Ovary (tissue), 9 donors: ENCODE data around the gene TPRG1L. TPM values are rescaled to one million over a fixed set of nuclear protein-coding genes. Genes with fewer than 3 reads are reported as not detected.
A peak's percentile ranks its signal among the peaks of the same experiment; 100 is the strongest.

Source experiments
- DNase-seq, 5 donors: peaks; one replicate each; pipeline ENCODE4 v3.0.0-alpha.2; 2019 to 2020
- H3K27ac ChIP-seq, 2 donors: fragments of 200-600 bp; one replicate each; pipeline versions ENCODE4 v1.5.1 to v1.8.0; 2019 to 2022
- H3K27me3 ChIP-seq: fragments of 200-600 bp; one replicate; pipeline ENCODE4 v1.8.0; 2022
- H3K36me3 ChIP-seq: fragments of 200-600 bp; sonication (generic); one replicate; pipeline ENCODE4 v1.5.1; 2019
- H3K4me1 ChIP-seq: one replicate; pipeline ENCODE4 v1.8.1; 2013; ENCODE audit warnings: mild to moderate bottlenecking, moderate library complexity; ENCODE audit not compliant: insufficient read depth
- H3K4me3 ChIP-seq: fragments of 200-600 bp; sonication (generic); one replicate; pipeline ENCODE4 v1.5.1; 2017
- H3K9me3 ChIP-seq, 2 donors: fragments of 200-600 bp in 1 of 2; sonication (generic) in 1 of 2; one replicate each; pipeline versions ENCODE4 v1.5.1 to v1.8.1; 2013 to 2019; ENCODE audit warnings: mild to moderate bottlenecking in 1 of 2, moderate library complexity in 1 of 2
- CTCF ChIP-seq, 3 donors: fragments of 450-650 bp in 2 of 3; fragments of 200-600 bp in 1 of 3; IDR thresholded peaks; one replicate each; pipeline versions ENCODE4 v1.5.1 to v1.8.0; 2016 to 2022; ENCODE audit warnings: antibody characterized with exemption in 3 of 3, mild to moderate bottlenecking in 1 of 3
- EP300 ChIP-seq: sonication (generic); formaldehyde crosslinking; IDR thresholded peaks from one replicate; pipeline ENCODE4 v1.6.1; 2017; ENCODE audit warnings: antibody characterized with exemption
- POLR2A ChIP-seq: fragments of 450-650 bp; IDR thresholded peaks from one replicate; pipeline ENCODE4 v1.6.1; 2017; ENCODE audit warnings: antibody characterized with exemption, mild to moderate bottlenecking, moderate library complexity
- WGBS, 3 donors: extraction: QIAGEN DNeasy Blood & Tissue Kit in 1 of 3; methylation state at CpG; one replicate each; pipeline versions ENCODE4 v1.1.5 to v1.1.7; 2013 to 2017; 5-methylcytosine and 5-hydroxymethylcytosine counted together
- intact Hi-C, 4 donors: fragments of 100-400 bp; cut with DNase I; formaldehyde crosslinking; loops; one replicate each; pipeline versions ENCODE4 v1.11.0 to v1.15.1; 2022 to 2023
- polyA plus RNA-seq, 2 donors: library from polyadenylated mRNA; stranded (reverse); fragments of 200-250 nt in 1 of 2; fragments of 350-450 nt in 1 of 2; fragmentation: Illumina TruSeq in 1 of 2; extraction: RNeasy Lipid Tissue Mini Kit (QIAGEN cat#74804) in 1 of 2; gene quantifications; one replicate each; pipeline ENCODE4 v1.2.3, GENCODE V29; 2013 to 2014
- total RNA-seq, 7 donors: library from RNA; depleted of rRNA in 2 of 7; stranded (reverse); fragments of >200 nt in 2 of 7; fragmentation: NEBNext Ultra II Directional in 3 of 7; extraction: Animal tissue kit (Norgen Biotek cat#: 25700) in 3 of 7; gene quantifications; one replicate each; pipeline versions ENCODE4 v1.1.0 to v1.2.4, GENCODE V29; 2016 to 2023
- donor health status: DM: no; HTN: no; CAD: no; lungs with moderate emphysema.
- donor health status: DM: no; HTN: no; CAD: no.
- donor health status: Bipolar disorder and iron deficiency.
- donor health status: DM: yes; HTN: yes; CAD: no.
- donor health status: DM: no; HTN: no; CAD: no.
- donor health status: DM: yes; HTN: yes; CAD: no.

The TPRG1L gene
- total and polyA plus RNA-seq, 9 donors, result 25.3 to 71.5 (median 44.2) TPM

DNA sequence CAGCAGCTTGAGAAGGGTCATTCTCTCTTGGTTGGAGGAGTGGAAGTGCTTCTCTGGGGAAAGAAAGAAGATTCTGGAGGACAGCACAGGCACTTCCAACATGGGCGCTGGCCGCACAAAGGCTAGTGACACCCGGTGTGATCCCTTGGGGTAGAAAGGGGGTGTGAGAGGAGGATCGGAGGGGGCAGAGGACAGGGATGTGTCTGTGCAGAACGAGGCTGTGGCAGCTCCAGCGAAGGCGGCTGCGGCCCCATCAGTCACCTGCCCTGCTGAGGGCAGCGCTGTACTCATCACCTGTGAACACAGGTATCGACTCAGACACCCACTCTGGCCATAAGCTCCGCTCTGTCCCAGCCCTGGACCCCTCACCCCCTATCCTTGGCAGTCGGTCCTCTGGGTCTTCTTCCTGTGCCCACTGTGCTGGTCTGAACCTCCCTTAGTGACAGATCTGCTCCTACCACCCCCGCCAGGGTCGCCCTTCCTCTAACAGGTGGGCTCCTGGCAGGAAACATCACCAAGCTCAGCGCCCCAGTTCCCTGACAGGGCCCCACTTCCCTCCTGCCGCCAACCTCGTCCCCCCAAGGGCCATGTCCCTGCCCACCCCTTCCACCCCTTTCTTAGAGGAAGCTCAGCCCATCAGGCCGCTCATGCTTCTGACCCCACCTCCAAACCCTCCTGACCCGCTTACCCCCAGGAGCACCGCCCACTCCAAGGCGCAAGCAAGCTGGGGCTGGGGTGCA, 47.6 kb downstream of the TPRG1L start:
- intact Hi-C loops, result no loop called here
- peaks cover 2% of the 10 kb centered on the region for H3K4me1 ChIP-seq
- no peak overlapping the region for H3K27ac ChIP-seq
- H3K36me3 ChIP-seq, result no peaks in the 10 kb centered on the region
- no peaks in the 10 kb centered on the region for H3K9me3 ChIP-seq
- H3K4me3 ChIP-seq, result no peak overlapping the region
- no peaks in the 10 kb centered on the region for H3K27me3 ChIP-seq
- peak in 2 of 5 donors; percentile 8 to 17 for DNase-seq
- WGBS, 3 donors, result 84 to 85% (median 85%) methylated on average over 21 of the region's 21 CpGs
- TF ChIP-seq EP300 (no peak), POLR2A (no peak), CTCF (IDR thresholded peaks at IDR 0.05) (no peak)

DNA sequence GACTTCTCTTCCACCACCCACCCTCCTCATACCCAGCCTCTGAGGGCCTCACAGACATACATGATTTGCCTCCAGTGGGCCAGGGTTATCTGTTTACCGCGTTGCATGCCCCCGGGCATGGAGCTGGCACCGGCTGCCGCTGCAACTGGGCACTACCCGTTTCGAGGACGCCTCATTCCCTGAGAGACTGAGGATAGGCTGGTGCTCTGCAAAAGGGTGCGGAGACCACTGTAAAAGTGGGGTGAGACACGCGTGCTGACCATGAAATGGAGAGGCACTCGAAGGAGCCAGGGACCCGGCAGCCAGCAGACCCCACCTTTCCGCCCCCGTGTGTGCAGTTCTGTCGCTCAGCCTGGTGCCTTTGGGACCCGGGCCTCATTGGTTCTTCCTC, 48.2 kb downstream of the TPRG1L start:
- intact Hi-C loops, result no loop called here
- DNase-seq, result peak in 1 of 5 donors; percentile 6
- H3K27ac ChIP-seq, result no peak overlapping the region
- H3K27me3 ChIP-seq, result no peaks in the 10 kb centered on the region
- WGBS, 3 donors, result 75 to 85% (median 79%) methylated on average over 16 to 17 of the region's 17 CpGs
- peaks cover 2% of the 10 kb centered on the region for H3K4me1 ChIP-seq
- H3K4me3 ChIP-seq, result no peak overlapping the region
- H3K36me3 ChIP-seq, result no peaks in the 10 kb centered on the region
- no peak for TF ChIP-seq POLR2A
- TF ChIP-seq CTCF (IDR thresholded peaks at IDR 0.05), result no peak
- TF ChIP-seq EP300, result no peak
- H3K9me3 ChIP-seq, result no peaks in the 10 kb centered on the region

DNA sequence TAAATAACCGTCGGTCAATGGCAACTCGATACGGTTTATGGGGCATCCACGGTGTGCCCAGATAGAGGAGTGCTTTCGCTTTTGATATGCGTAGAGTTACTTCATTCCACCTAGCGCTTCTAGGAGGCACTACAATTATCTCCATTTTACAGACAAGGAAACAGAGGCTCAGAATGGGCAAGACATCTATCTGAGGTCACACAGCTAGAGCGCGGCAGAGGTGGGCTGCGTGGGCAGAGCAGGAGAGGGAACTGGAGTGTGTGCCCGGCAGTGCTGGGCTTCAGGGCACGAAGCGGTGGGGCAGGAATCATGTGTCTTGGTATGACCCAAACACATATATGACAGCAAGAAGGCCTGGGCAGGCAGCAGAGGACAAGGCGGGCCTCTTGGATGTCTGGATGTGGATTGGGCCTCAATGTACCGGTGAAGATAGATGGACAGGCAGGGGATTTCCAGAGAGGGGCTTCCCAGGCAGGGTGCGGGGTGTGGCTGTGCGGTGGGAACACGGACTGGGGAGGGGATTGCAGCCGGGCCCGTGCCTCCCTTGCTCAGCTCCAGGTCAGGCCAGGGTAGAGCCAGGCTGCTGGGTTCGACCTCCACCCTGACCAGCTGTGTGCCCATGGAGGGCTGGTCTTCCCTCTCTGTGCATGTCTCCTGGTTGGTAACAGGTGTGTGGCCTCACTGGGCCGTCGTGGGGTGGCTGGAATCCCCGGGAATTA, 48.7 kb downstream of the TPRG1L start:
- Histone ChIP-seq H3K4me1 (peaks cover 2% of the 10 kb centered on the region), H3K36me3 (no peaks in the 10 kb centered on the region), H3K9me3 (no peaks in the 10 kb centered on the region), H3K27me3 (no peaks in the 10 kb centered on the region), H3K4me3 (no peak overlapping the region), H3K27ac (no peak overlapping the region)
- intact Hi-C loops, result no loop called here
- 79 to 82% (median 81%) methylated on average over 25 of the region's 25 CpGs for WGBS, 3 donors
- peak in 1 of 5 donors; percentile 6 for DNase-seq
- TF ChIP-seq POLR2A (no peak), EP300 (no peak), CTCF (IDR thresholded peaks at IDR 0.05) (no peak)

DNA sequence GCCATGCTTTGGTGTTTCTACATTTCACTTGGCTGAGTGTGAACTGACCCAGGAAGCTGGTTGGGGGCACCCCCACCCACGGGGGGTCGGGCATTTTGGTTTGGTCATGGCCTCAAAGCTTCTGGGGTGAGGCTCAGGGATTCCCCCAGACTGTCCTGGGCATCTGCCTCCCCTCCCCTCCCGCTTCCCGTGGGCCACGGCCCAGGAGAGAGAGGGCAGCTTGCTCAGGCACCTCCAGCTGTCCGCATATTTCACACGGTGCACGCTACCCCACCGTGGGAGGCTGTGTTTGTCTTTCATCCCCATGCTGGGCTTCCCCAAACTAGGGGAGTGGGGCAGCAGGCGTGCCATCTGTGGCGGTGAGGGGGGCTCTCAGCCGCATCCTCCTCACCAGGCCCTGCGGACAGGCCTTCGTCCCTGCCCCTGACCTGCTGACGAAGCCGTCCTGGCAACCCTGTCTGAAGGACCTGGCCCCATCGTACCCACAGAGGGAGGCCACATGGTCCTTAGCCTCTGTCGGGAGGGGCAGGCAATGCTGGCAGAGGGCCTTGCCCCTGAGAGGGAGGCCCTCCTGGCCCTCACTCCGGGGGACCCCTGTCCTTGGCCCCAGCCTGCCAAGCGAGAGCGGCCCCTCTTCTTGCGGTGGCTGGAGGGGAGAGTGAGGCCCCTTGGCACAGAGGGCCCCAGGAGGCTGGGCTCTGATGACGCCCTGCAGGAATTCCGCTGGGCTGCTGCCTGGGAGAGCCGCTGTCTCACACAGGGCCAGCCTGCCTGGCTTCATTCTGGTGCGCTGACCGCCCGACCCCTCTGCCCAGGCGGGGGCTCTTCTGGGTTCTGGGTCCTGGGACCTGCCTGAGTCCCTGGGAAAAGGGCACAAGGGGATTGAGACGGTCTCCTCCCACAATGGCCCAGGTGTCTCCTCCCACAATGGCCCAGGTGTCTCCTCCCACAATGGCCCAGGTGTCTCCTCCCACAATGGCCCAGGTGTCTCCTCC, 49.6 kb downstream of the TPRG1L start:
- intact Hi-C loops, result no loop called here
- Histone ChIP-seq H3K4me3 (no peak overlapping the region), H3K36me3 (no peaks in the 10 kb centered on the region), H3K9me3 (no peaks in the 10 kb centered on the region), H3K27ac (no peak overlapping the region), H3K4me1 (no peaks in the 10 kb centered on the region), H3K27me3 (no peaks in the 10 kb centered on the region)
- DNase-seq, result no peak
- TF ChIP-seq CTCF (IDR thresholded peaks at IDR 0.05), result no peak
- no peak for TF ChIP-seq EP300
- no peak for TF ChIP-seq POLR2A
- WGBS, 3 donors, result 39 to 45% (median 45%) methylated on average over 21 to 30 of the region's 30 CpGs
